Neural progenitor cell (in vitro differentiated cells): ENCODE data around the gene TMED7.

Source experiments
- EZH2 ChIP-seq: fragments of 200-600 bp; sonication (generic); IDR thresholded peaks from 2 replicates; pipeline ENCODE4 v1.6.1; 2017; ENCODE audit warnings: antibody characterized with exemption, mild to moderate bottlenecking, moderate library complexity
- EZH2phosphoT487 ChIP-seq: fragments of 200-600 bp; sonication (generic); IDR thresholded peaks from 2 replicates; pipeline ENCODE4 v1.6.1; 2017; ENCODE audit warnings: antibody characterized with exemption
- TF ChIP-seq, protein P1 (sequence below): fragments of 200-600 bp; sonication (generic); IDR thresholded peaks from 2 replicates; pipeline ENCODE4 v1.5.1; 2017; ENCODE audit warnings: antibody characterized with exemption, mild to moderate bottlenecking

DNA sequence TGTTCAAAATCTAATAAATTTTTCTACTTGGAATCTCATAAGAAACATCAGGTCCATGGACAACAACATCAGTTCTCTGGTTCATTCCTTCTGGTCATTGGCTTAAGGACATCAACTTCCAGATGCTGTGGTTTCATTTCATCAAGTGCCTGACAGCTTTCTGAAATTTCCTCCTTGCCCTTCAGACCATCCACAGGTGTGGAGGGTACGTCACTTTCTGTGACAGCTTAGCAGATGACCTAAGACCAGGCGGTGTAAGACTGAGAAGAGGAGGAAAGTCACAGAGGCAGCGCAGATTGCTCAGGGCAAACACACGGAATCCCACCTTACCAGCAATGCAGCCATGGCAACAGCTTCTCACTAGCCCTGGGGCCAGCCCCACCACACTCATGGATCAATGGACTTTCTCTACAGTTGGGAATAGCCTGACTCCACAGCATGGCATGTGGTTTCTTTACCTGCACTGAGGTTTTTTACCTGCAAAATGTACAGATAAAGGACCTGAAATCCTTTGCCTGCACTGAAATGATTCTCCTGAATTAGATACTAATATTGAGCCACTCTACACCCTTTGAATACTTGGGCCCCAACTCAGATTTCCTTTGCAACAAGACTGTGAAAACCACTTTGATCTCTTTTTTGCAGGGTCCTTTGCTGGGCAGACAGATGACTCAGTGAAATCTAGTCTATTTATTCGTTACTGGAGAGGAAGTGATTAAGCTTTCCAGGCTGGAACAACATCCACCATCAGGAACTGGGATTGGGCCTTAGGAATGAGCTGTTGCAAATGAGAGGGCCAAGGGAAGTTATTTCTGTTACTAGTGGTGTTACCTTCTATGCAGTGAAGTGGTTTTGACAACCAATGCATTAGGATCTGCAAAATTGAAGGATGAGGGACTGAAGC, 50.4 kb downstream of the TMED7 start:
- TF ChIP-seq EZH2phosphoT487 (no peak), EZH2 (no peak)
- TF ChIP-seq, protein P1, sequence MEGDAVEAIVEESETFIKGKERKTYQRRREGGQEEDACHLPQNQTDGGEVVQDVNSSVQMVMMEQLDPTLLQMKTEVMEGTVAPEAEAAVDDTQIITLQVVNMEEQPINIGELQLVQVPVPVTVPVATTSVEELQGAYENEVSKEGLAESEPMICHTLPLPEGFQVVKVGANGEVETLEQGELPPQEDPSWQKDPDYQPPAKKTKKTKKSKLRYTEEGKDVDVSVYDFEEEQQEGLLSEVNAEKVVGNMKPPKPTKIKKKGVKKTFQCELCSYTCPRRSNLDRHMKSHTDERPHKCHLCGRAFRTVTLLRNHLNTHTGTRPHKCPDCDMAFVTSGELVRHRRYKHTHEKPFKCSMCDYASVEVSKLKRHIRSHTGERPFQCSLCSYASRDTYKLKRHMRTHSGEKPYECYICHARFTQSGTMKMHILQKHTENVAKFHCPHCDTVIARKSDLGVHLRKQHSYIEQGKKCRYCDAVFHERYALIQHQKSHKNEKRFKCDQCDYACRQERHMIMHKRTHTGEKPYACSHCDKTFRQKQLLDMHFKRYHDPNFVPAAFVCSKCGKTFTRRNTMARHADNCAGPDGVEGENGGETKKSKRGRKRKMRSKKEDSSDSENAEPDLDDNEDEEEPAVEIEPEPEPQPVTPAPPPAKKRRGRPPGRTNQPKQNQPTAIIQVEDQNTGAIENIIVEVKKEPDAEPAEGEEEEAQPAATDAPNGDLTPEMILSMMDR: no peak
